Vagina (tissue), 2 donors: ENCODE results near the gene BCL7B. TPM values are rescaled to one million over a fixed set of nuclear protein-coding genes. Genes with fewer than 3 reads are reported as not detected.
A peak's percentile ranks its signal among the peaks of the same experiment; 100 is the strongest.

ENCODE experiments used
- DNase-seq, 2 donors: peaks; one replicate each; pipeline ENCODE4 v3.0.0-alpha.2; 2017; ENCODE audit errors: extremely low spot score in 2 of 2
- H3K27ac ChIP-seq: fragments of 200-600 bp; sonication (generic); one replicate; pipeline ENCODE4 v1.5.1; 2019
- H3K27me3 ChIP-seq: fragments of 200-600 bp; sonication (generic); one replicate; pipeline ENCODE4 v1.5.1; 2019
- H3K36me3 ChIP-seq, 2 donors: fragments of 200-600 bp; sonication (generic); one replicate each; pipeline ENCODE4 v1.5.1; 2017 to 2019
- H3K4me1 ChIP-seq: fragments of 200-600 bp; sonication (generic); one replicate; pipeline ENCODE4 v1.5.1; 2019
- H3K4me3 ChIP-seq, 2 donors: fragments of 200-600 bp; sonication (generic); 1 replicate in 1 of 2; 2 replicates in 1 of 2; pipeline ENCODE4 v1.5.1; 2016 to 2019
- H3K9me3 ChIP-seq: fragments of 200-600 bp; sonication (generic); one replicate; pipeline ENCODE4 v1.5.1; 2019
- CTCF ChIP-seq, 3 experiments: fragments of 450-650 bp in 2 of 3; fragments of 200-600 bp in 1 of 3; sonication (generic) in 1 of 3; IDR thresholded peaks; one replicate each; pipeline ENCODE4 v1.5.1; 2017 to 2019; ENCODE audit warnings: antibody characterized with exemption in 3 of 3, mild to moderate bottlenecking in 2 of 3, moderate library complexity in 2 of 3
- POLR2A ChIP-seq, 2 donors: fragments of 450-650 bp; IDR thresholded peaks; one replicate each; pipeline ENCODE4 v1.6.1; 2017; ENCODE audit warnings: antibody characterized with exemption in 2 of 2, mild to moderate bottlenecking in 2 of 2, moderate library complexity in 2 of 2
- POLR2AphosphoS5 ChIP-seq, 2 donors: sonication (generic); formaldehyde crosslinking; IDR thresholded peaks; one replicate each; pipeline ENCODE4 v1.9.0; 2017; ENCODE audit warnings: antibody characterized with exemption in 2 of 2, mild to moderate bottlenecking in 2 of 2, low read depth in 1 of 2; ENCODE audit not compliant: insufficient read depth in 1 of 2
- intact Hi-C: fragments of 100-400 bp; cut with DNase I; formaldehyde crosslinking; loops from one replicate; pipeline ENCODE4 v1.15.1; 2023
- total RNA-seq: library from RNA; depleted of rRNA; stranded (reverse); fragments of >200 nt; gene quantifications from one replicate; pipeline ENCODE4 v1.2.3, GENCODE V29; 2016

The BCL7B gene
- total RNA-seq, 1 donor from 2014 or later: 57.0 TPM

- H3K27me3 ChIP-seq: no peaks in the 10 kb centered on the region
- no peak for DNase-seq
- no peak overlapping the region for H3K4me3 ChIP-seq
- intact Hi-C loops: no loop called here
- TF ChIP-seq POLR2AphosphoS5 (IDR thresholded peaks at IDR 0.05; ENCODE audit: insufficient read depth in 1 of 2, low read depth in 1 of 2) (no peak), POLR2A (IDR thresholded peaks at IDR 0.05) (no peak), CTCF (IDR thresholded peaks at IDR 0.05) (no peak)
- H3K36me3 ChIP-seq: peaks cover 0 to 12% of the 10 kb centered on the region in 2 donors
- H3K4me1 ChIP-seq: no peaks in the 10 kb centered on the region
- no peaks in the 10 kb centered on the region for H3K9me3 ChIP-seq
- H3K27ac ChIP-seq: no peak overlapping the region
These were observed 8.3 kb upstream of the BCL7B start for GRCh38 chr7:73565675-73566340.

- H3K27ac ChIP-seq: no peak overlapping the region
- H3K4me3 ChIP-seq: no peak overlapping the region
- TF ChIP-seq CTCF (IDR thresholded peaks at IDR 0.05) (no peak), POLR2AphosphoS5 (IDR thresholded peaks at IDR 0.05; ENCODE audit: insufficient read depth in 1 of 2, low read depth in 1 of 2) (no peak), POLR2A (IDR thresholded peaks at IDR 0.05) (no peak)
- H3K4me1 ChIP-seq: peaks cover 14% of the 10 kb centered on the region
- no peak for DNase-seq
- no peaks in the 10 kb centered on the region for H3K36me3 ChIP-seq
- intact Hi-C loops: no loop called here
- H3K9me3 ChIP-seq: no peaks in the 10 kb centered on the region
- no peaks in the 10 kb centered on the region for H3K27me3 ChIP-seq
These were observed 2.8 kb upstream of the BCL7B start for GRCh38 chr7:73560109-73560835.

- peak overlapping the region; percentile 99 for H3K27ac ChIP-seq
- peaks cover 0 to 15% of the 10 kb centered on the region in 2 donors for H3K36me3 ChIP-seq
- H3K9me3 ChIP-seq: no peaks in the 10 kb centered on the region
- peak in 1 of 2 donors; percentile 95 for DNase-seq
- H3K4me1 ChIP-seq: peaks cover 24% of the 10 kb centered on the region
- peak overlapping the region; percentile 73 to 95 for H3K4me3 ChIP-seq
- TF ChIP-seq CTCF (IDR thresholded peaks at IDR 0.05) (no peak), POLR2A (IDR thresholded peaks at IDR 0.05) (no peak), POLR2AphosphoS5 (IDR thresholded peaks at IDR 0.05; ENCODE audit: insufficient read depth in 1 of 2, low read depth in 1 of 2) (peak in 1 of 2 donors; percentile 45)
- intact Hi-C loops: loop anchor here (5.0 kb wide), 1 partner anchor 35 kb away; the partner anchor contains the start of gene BAZ1B
- H3K27me3 ChIP-seq: no peaks in the 10 kb centered on the region
These were observed 438 bp downstream of the BCL7B start for GRCh38 chr7:73557108-73557396.

GRCh38 chr7:73556208-73557107 is 1.0 kb downstream of the BCL7B start:
- TF ChIP-seq CTCF (IDR thresholded peaks at IDR 0.05) (no peak), POLR2AphosphoS5 (IDR thresholded peaks at IDR 0.05; ENCODE audit: insufficient read depth in 1 of 2, low read depth in 1 of 2) (peak in 1 of 2 donors; percentile 72)
- no peaks in the 10 kb centered on the region for H3K9me3 ChIP-seq
- peaks cover 24% of the 10 kb centered on the region for H3K4me1 ChIP-seq
- H3K4me3 ChIP-seq: peak overlapping the region; percentile 73 to 95
- peak overlapping the region; percentile 99 for H3K27ac ChIP-seq
- no peaks in the 10 kb centered on the region for H3K27me3 ChIP-seq
- intact Hi-C loops: loop anchor here (5.0 kb wide), 1 partner anchor 34 kb away; the partner anchor contains the start of gene BAZ1B
- peaks cover 0 to 21% of the 10 kb centered on the region in 2 donors for H3K36me3 ChIP-seq
- DNase-seq: no peak
